ENCODE data around the gene SLC9B2. TPM values are rescaled to one million over a fixed set of nuclear protein-coding genes. Genes with fewer than 3 reads are reported as not detected.
A peak's percentile ranks its signal among the peaks of the same experiment; 100 is the strongest.

The SLC9B2 gene
- total RNA-seq, 4 donors from 2014 or later: 0.59 to 26.9 (median 25.6) TPM

GRCh38 chr4:103018391-103019307 is 57.9 kb downstream of the SLC9B2 start:
- no peaks in the 10 kb centered on the region for H3K9me3 ChIP-seq
- peak; percentile 40 to 53 for DNase-seq
- H3K27ac ChIP-seq: peak overlapping the region; percentile 93
- intact Hi-C loops (cut with DNase I; ENCODE audit: low total_unique reads): loop anchor here (10.0 kb wide), 2 partner anchors 76 to 594 kb away; partner anchors contain the start of gene BDH2
- H3K4me3 ChIP-seq: peak overlapping the region; percentile 42 to 49
- TF ChIP-seq CTCF (IDR thresholded peaks at IDR 0.05) (no peak), POLR2A (IDR thresholded peaks at IDR 0.05) (no peak)
- no peaks in the 10 kb centered on the region for H3K4me1 ChIP-seq
- no peaks in the 10 kb centered on the region for H3K27me3 ChIP-seq
- no peaks in the 10 kb centered on the region for H3K36me3 ChIP-seq

DNA sequence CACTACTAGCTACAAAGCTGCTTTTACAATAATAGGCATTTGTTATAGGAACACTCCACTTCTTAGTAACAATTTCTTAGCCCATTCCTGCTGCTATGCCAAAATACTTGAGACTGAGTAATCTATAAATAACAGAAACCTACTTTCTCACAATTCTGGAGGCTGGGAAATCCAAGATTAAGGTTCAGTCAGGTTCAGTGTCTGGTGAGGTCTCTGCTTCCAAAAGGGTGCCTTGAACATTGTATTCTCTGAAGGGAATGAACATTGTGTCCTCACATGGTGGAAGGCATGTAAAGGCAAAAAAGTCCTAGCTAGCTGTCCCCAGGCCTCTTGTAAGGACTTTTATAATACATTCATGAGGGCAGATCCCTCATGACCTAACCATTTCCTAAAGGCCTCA is 64.0 kb downstream of the SLC9B2 start:
- Histone ChIP-seq H3K4me1 (no peaks in the 10 kb centered on the region), H3K36me3 (no peaks in the 10 kb centered on the region), H3K27me3 (no peaks in the 10 kb centered on the region), H3K4me3 (no peak overlapping the region), H3K9me3 (no peaks in the 10 kb centered on the region), H3K27ac (peak overlapping the region; percentile 58 to 82)
- intact Hi-C loops (cut with DNase I; ENCODE audit: low total_unique reads): loop anchor here (10.0 kb wide), 2 partner anchors 82 to 588 kb away; partner anchors contain the start of gene BDH2
- DNase-seq: no peak
- TF ChIP-seq POLR2A (IDR thresholded peaks at IDR 0.05): no peak
- TF ChIP-seq CTCF (IDR thresholded peaks at IDR 0.05): no peak

GRCh38 chr4:103012060-103012459 is 64.5 kb downstream of the SLC9B2 start:
- no peak for TF ChIP-seq CTCF (IDR thresholded peaks at IDR 0.05)
- TF ChIP-seq POLR2A (IDR thresholded peaks at IDR 0.05): no peak
- no peaks in the 10 kb centered on the region for H3K36me3 ChIP-seq
- H3K4me1 ChIP-seq: no peaks in the 10 kb centered on the region
- no peaks in the 10 kb centered on the region for H3K27me3 ChIP-seq
- H3K27ac ChIP-seq: peak overlapping the region; percentile 58 to 82
- H3K9me3 ChIP-seq: no peaks in the 10 kb centered on the region
- peak in 1 of 2 donors; percentile 38 for DNase-seq
- H3K4me3 ChIP-seq: no peak overlapping the region
- intact Hi-C loops (cut with DNase I; ENCODE audit: low total_unique reads): loop anchor here (10.0 kb wide), 2 partner anchors 83 to 587 kb away; partner anchors contain the start of gene BDH2

GRCh38 chr4:103011378-103012025 is 65.1 kb downstream of the SLC9B2 start:
- intact Hi-C loops (cut with DNase I; ENCODE audit: low total_unique reads): loop anchor here (10.0 kb wide), 2 partner anchors 83 to 587 kb away; partner anchors contain the start of gene BDH2
- TF ChIP-seq CTCF (IDR thresholded peaks at IDR 0.05) (no peak), POLR2A (IDR thresholded peaks at IDR 0.05) (no peak)
- Histone ChIP-seq H3K27me3 (no peaks in the 10 kb centered on the region), H3K36me3 (no peaks in the 10 kb centered on the region), H3K4me3 (no peak overlapping the region), H3K27ac (peak overlapping the region; percentile 58 to 82), H3K9me3 (no peaks in the 10 kb centered on the region), H3K4me1 (no peaks in the 10 kb centered on the region)
- peak; percentile 23 to 24 for DNase-seq
